ENCODE data around the gene PRKG1.

PRKG1 gene

GRCh38 chr10:51462076-51462779 lies 387.9 kb downstream of the PRKG1 start:
- FAIRE-seq = no peak

- FAIRE-seq = no peak
Measured at GRCh38 chr10:51468424-51468823, 394.1 kb downstream of the PRKG1 start.

GRCh38 chr10:51469686-51470085 lies 395.4 kb downstream of the PRKG1 start:
- no peak for FAIRE-seq

- FAIRE-seq = no peak
Measured at GRCh38 chr10:51471271-51471670, 397.0 kb downstream of the PRKG1 start.

- no peak for FAIRE-seq
Measured at GRCh38 chr10:51472154-51472553, 397.9 kb downstream of the PRKG1 start.

- FAIRE-seq = no peak
Measured at GRCh38 chr10:51479711-51480110, 405.4 kb downstream of the PRKG1 start.

GRCh38 chr10:51485668-51486067 lies 411.4 kb downstream of the PRKG1 start:
- no peak for FAIRE-seq

- no peak for FAIRE-seq
Measured at GRCh38 chr10:51487576-51487975, 413.3 kb downstream of the PRKG1 start.

GRCh38 chr10:51488766-51489408 lies 414.6 kb downstream of the PRKG1 start:
- no peak for FAIRE-seq

- no peak for FAIRE-seq
Measured at GRCh38 chr10:51498424-51498823, 424.1 kb downstream of the PRKG1 start.

GRCh38 chr10:51501396-51501795 lies 427.1 kb downstream of the PRKG1 start:
- no peak for FAIRE-seq

GRCh38 chr10:51502124-51502523 lies 427.8 kb downstream of the PRKG1 start:
- FAIRE-seq = no peak

- FAIRE-seq = no peak
Measured at GRCh38 chr10:51503378-51503777, 429.1 kb downstream of the PRKG1 start.

GRCh38 chr10:51507476-51507875 lies 433.2 kb downstream of the PRKG1 start:
- no peak for FAIRE-seq

- FAIRE-seq = no peak
Measured at GRCh38 chr10:51508156-51508555, 433.9 kb downstream of the PRKG1 start.

- peak; percentile 85 for FAIRE-seq
Measured at GRCh38 chr10:51510231-51510630, 435.9 kb downstream of the PRKG1 start.

- FAIRE-seq = peak; percentile 3
Measured at GRCh38 chr10:51521605-51522004, 447.3 kb downstream of the PRKG1 start.

- no peak for FAIRE-seq
Measured at GRCh38 chr10:51522858-51523257, 448.6 kb downstream of the PRKG1 start.

GRCh38 chr10:51523440-51523839 lies 449.2 kb downstream of the PRKG1 start:
- FAIRE-seq = no peak

GRCh38 chr10:51524041-51524440 lies 449.8 kb downstream of the PRKG1 start:
- FAIRE-seq = no peak

GRCh38 chr10:51527522-51528219 lies 453.4 kb downstream of the PRKG1 start:
- no peak for FAIRE-seq

GRCh38 chr10:51528527-51528926 lies 454.2 kb downstream of the PRKG1 start:
- no peak for FAIRE-seq

GRCh38 chr10:51530541-51530940 lies 456.3 kb downstream of the PRKG1 start:
- FAIRE-seq = no peak

- no peak for FAIRE-seq
Measured at GRCh38 chr10:51532044-51532443, 457.8 kb downstream of the PRKG1 start.
